A673 (cell line): ENCODE measurements around the gene CLEC18B.
"Not testable (repeated sequence)": the region's sequence is repeated elsewhere in the genome, so short reads cannot be mapped to it uniquely, and the experiment has no call there.

Experiments used
- CTCF ChIP-seq: fragments of 300-800, 200-600 bp; sonication (generic); conservative IDR thresholded peaks from 2 replicates; pipeline ENCODE4 v1.5.1; 2017; ENCODE audit warnings: low read depth, mild to moderate bottlenecking, antibody characterized with exemption, low read length, moderate library complexity, mixed read lengths
- EZH2 ChIP-seq: fragments of 200-600 bp; sonication (generic); IDR thresholded peaks from 2 replicates; pipeline ENCODE4 v1.6.1; 2017; ENCODE audit warnings: borderline replicate concordance, low read depth, mild to moderate bottlenecking, mixed read lengths, antibody characterized with exemption, low read length; ENCODE audit not compliant: poor library complexity, severe bottlenecking

- not testable (repeated sequence) for TF ChIP-seq CTCF, EZH2
Observed at GRCh38 chr16:74412775-74413390, 8.4 kb downstream of the CLEC18B start.
